ENCODE measurements around the gene ASRGL1.

GRCh38 chr11:62390237-62390636, 53.0 kb downstream of the ASRGL1 start:
- TF ChIP-seq CTCF (conservative IDR thresholded peaks at IDR 0.05; ENCODE audit: low read depth, low read length), result no peak
- TF ChIP-seq EZH2 (IDR thresholded peaks at IDR 0.05; ENCODE audit: low read length, unreplicated experiment), result no peak
- TF ChIP-seq EZH2phosphoT487 (IDR thresholded peaks at IDR 0.05; ENCODE audit: borderline replicate concordance, low read length), result no peak

Measured in PC-3 (cell line).